ENCODE results near the gene FBXO8.

Gene FBXO8

DNA sequence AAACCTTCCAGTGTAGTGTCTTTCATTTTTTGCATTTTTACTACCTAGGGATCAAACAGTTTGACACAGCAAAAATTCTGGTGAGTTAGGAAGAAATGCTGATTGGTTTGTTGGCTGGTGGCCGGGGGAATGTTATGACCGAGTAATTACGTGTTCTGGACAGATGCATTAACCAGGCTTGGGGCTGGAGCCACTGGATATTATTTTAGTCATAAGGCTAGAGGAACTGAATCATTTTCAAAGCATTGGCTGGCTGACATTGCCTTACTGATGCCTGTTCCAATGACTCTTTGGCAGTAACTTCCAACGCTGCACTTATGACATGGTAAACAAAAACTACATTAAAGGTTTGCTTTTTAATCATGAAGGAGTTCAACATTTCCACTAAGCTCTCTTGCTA, 84.6 kb downstream of the FBXO8 start:
- Histone ChIP-seq H3K4me3 (ENCODE audit: low read length in 2 of 2) (no peak overlapping the region), H3K9me3 (ENCODE audit: control insufficient read depth in 2 of 2, low read length in 2 of 2) (no peaks in the 10 kb centered on the region), H3K27ac (ENCODE audit: low read depth in 2 of 2, low read length in 2 of 2) (no peak overlapping the region), H3K9ac (ENCODE audit: low read depth in 1 of 2, low read length in 2 of 2) (no peak overlapping the region), H3K4me1 (ENCODE audit: control insufficient read depth in 2 of 2, insufficient read depth in 2 of 2, low read length in 2 of 2) (no peaks in the 10 kb centered on the region), H3K27me3 (ENCODE audit: control insufficient read depth in 2 of 2, insufficient read depth in 2 of 2, low read length in 2 of 2) (peaks cover 0 to 3% of the 10 kb centered on the region in 2 donors), H3K36me3 (ENCODE audit: control insufficient read depth in 2 of 2, insufficient read depth in 2 of 2, low read length in 2 of 2) (no peaks in the 10 kb centered on the region)

DNA sequence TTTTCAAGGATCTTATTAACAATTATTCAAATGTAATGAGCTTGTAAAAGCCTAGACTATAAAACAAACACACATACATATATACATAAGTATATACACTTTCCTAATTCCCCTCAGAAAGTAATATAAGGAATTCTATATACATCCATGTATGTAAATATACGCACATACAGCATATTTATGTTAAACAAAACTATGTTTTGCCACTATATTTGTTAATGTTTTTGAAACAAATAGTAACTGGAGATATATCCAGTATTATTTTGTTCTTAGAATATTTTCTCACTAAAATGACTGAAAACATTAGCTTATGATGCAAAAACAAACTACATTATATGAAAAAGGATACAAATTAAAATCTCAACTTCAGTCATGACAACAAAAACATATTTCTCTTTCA, 85.1 kb downstream of the FBXO8 start:
- Histone ChIP-seq H3K9ac (ENCODE audit: low read depth in 1 of 2, low read length in 2 of 2) (no peak overlapping the region), H3K36me3 (ENCODE audit: control insufficient read depth in 2 of 2, insufficient read depth in 2 of 2, low read length in 2 of 2) (no peaks in the 10 kb centered on the region), H3K4me3 (ENCODE audit: low read length in 2 of 2) (no peak overlapping the region), H3K9me3 (ENCODE audit: control insufficient read depth in 2 of 2, low read length in 2 of 2) (no peaks in the 10 kb centered on the region), H3K27me3 (ENCODE audit: control insufficient read depth in 2 of 2, insufficient read depth in 2 of 2, low read length in 2 of 2) (peaks cover 0 to 3% of the 10 kb centered on the region in 2 donors), H3K4me1 (ENCODE audit: control insufficient read depth in 2 of 2, insufficient read depth in 2 of 2, low read length in 2 of 2) (no peaks in the 10 kb centered on the region), H3K27ac (ENCODE audit: low read depth in 2 of 2, low read length in 2 of 2) (no peak overlapping the region)

DNA sequence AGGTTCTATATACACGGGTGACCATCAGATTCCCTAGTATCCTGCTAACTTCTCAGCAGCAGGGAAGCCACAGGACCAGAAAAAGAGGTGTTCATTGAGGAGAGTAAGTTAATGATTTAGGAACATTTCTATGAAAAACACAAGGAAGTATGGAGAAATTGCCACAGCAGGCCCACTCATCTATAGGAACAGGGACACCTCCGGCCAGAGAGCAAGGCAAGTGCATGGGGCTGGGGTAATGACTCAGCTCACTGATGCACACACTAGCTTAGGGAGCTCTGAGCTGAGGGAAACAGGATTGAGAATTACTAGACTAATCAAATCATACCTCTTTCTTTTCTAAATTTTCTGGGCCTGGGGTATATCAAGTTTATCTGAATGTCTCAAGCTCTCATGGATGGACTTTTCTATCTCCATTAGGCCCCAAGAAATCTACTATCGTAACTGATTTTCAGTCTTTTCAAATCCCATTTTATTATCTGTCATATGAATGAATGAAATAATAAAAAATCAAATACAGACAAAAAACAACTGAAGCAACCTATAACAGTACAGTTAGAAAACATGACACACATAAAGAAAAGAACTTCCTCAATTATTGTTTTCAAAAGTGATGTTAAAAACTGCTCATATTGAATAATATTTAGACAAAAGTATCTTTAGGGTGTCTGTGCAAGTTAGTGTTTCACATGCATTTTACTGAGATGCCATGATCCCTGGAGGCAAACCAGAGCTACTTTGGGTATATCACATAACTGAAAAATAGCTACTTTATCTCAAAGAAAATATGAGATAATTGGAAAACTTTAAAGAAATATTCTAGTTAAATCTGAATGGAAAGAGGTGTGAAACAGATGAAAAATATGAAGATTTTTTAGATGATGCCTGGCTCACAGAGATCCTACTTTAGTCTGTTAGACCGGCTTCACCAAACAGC, 89.8 kb downstream of the FBXO8 start:
- H3K9ac ChIP-seq (ENCODE audit: low read depth in 1 of 2, low read length in 2 of 2) = no peak overlapping the region
- H3K36me3 ChIP-seq (ENCODE audit: control insufficient read depth in 2 of 2, insufficient read depth in 2 of 2, low read length in 2 of 2) = no peaks in the 10 kb centered on the region
- H3K4me3 ChIP-seq (ENCODE audit: low read length in 2 of 2) = no peak overlapping the region
- H3K4me1 ChIP-seq (ENCODE audit: control insufficient read depth in 2 of 2, insufficient read depth in 2 of 2, low read length in 2 of 2) = no peaks in the 10 kb centered on the region
- H3K27ac ChIP-seq (ENCODE audit: low read depth in 2 of 2, low read length in 2 of 2) = no peak overlapping the region
- peaks cover 0 to 3% of the 10 kb centered on the region in 2 donors for H3K27me3 ChIP-seq (ENCODE audit: control insufficient read depth in 2 of 2, insufficient read depth in 2 of 2, low read length in 2 of 2)
- no peaks in the 10 kb centered on the region for H3K9me3 ChIP-seq (ENCODE audit: control insufficient read depth in 2 of 2, low read length in 2 of 2)

GRCh38 chr4:174192943-174193342, 90.5 kb downstream of the FBXO8 start:
- H3K4me3 ChIP-seq (ENCODE audit: low read length in 2 of 2) = no peak overlapping the region
- H3K9me3 ChIP-seq (ENCODE audit: control insufficient read depth in 2 of 2, low read length in 2 of 2) = no peaks in the 10 kb centered on the region
- peaks cover 0 to 2% of the 10 kb centered on the region in 2 donors for H3K27me3 ChIP-seq (ENCODE audit: control insufficient read depth in 2 of 2, insufficient read depth in 2 of 2, low read length in 2 of 2)

GRCh38 chr4:174190832-174191500, 92.5 kb downstream of the FBXO8 start:
- no peak overlapping the region for H3K27ac ChIP-seq (ENCODE audit: low read depth in 2 of 2, low read length in 2 of 2)
- H3K27me3 ChIP-seq (ENCODE audit: control insufficient read depth in 2 of 2, insufficient read depth in 2 of 2, low read length in 2 of 2) = peaks cover 0 to 2% of the 10 kb centered on the region in 2 donors
- no peaks in the 10 kb centered on the region for H3K36me3 ChIP-seq (ENCODE audit: control insufficient read depth in 2 of 2, insufficient read depth in 2 of 2, low read length in 2 of 2)

More at GRCh38 chr4:174192943-174193342, 90.5 kb downstream of the FBXO8 start:
- Histone ChIP-seq H3K27ac (ENCODE audit: low read depth in 2 of 2, low read length in 2 of 2) (no peak overlapping the region), H3K4me1 (ENCODE audit: control insufficient read depth in 2 of 2, insufficient read depth in 2 of 2, low read length in 2 of 2) (no peaks in the 10 kb centered on the region), H3K9ac (ENCODE audit: low read depth in 1 of 2, low read length in 2 of 2) (no peak overlapping the region), H3K36me3 (ENCODE audit: control insufficient read depth in 2 of 2, insufficient read depth in 2 of 2, low read length in 2 of 2) (no peaks in the 10 kb centered on the region)

DNA sequence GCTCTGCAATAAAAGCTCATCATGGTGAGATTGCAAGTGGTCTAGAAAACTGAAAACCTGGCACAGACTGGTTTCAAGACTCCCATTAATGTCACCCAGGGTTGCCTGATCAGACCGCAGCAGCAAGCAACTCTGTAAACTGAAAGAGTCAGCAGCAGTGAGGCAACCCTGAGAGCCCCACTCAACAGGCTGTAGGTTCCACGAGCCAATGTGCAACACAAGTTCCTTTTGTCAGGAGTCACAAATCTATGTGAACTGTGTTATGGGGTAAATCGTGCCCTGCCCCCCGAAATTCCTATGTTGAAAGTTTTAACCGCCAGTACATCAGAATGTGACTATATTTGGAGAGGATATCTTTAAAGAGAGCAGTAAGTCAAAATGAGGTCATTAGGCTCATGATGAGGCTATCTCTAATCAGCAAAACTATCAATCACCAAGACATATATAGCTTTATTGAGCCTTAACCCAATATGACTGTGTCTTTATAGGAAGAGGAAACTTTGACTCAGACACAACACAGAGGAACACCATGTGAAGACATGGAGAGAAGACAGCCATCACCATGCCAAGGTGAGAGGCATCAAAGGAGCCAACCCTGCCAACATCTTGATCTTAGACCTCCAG, 94.0 kb downstream of the FBXO8 start:
- H3K36me3 ChIP-seq (ENCODE audit: control insufficient read depth in 2 of 2, insufficient read depth in 2 of 2, low read length in 2 of 2) = no peaks in the 10 kb centered on the region
- H3K4me1 ChIP-seq (ENCODE audit: control insufficient read depth in 2 of 2, insufficient read depth in 2 of 2, low read length in 2 of 2) = no peaks in the 10 kb centered on the region
- H3K4me3 ChIP-seq (ENCODE audit: low read length in 2 of 2) = no peak overlapping the region
- peaks cover 0 to 2% of the 10 kb centered on the region in 2 donors for H3K27me3 ChIP-seq (ENCODE audit: control insufficient read depth in 2 of 2, insufficient read depth in 2 of 2, low read length in 2 of 2)
- H3K9me3 ChIP-seq (ENCODE audit: control insufficient read depth in 2 of 2, low read length in 2 of 2) = no peaks in the 10 kb centered on the region
- no peak overlapping the region for H3K27ac ChIP-seq (ENCODE audit: low read depth in 2 of 2, low read length in 2 of 2)
- H3K9ac ChIP-seq (ENCODE audit: low read depth in 1 of 2, low read length in 2 of 2) = no peak overlapping the region

More at GRCh38 chr4:174190832-174191500, 92.5 kb downstream of the FBXO8 start:
- Histone ChIP-seq H3K9me3 (ENCODE audit: control insufficient read depth in 2 of 2, low read length in 2 of 2) (no peaks in the 10 kb centered on the region), H3K4me3 (ENCODE audit: low read length in 2 of 2) (no peak overlapping the region), H3K4me1 (ENCODE audit: control insufficient read depth in 2 of 2, insufficient read depth in 2 of 2, low read length in 2 of 2) (no peaks in the 10 kb centered on the region), H3K9ac (ENCODE audit: low read depth in 1 of 2, low read length in 2 of 2) (no peak overlapping the region)

All from mucosa of rectum (tissue), 2 donors.